ENCODE data around the gene ATG101.

The ATG101 gene

DNA sequence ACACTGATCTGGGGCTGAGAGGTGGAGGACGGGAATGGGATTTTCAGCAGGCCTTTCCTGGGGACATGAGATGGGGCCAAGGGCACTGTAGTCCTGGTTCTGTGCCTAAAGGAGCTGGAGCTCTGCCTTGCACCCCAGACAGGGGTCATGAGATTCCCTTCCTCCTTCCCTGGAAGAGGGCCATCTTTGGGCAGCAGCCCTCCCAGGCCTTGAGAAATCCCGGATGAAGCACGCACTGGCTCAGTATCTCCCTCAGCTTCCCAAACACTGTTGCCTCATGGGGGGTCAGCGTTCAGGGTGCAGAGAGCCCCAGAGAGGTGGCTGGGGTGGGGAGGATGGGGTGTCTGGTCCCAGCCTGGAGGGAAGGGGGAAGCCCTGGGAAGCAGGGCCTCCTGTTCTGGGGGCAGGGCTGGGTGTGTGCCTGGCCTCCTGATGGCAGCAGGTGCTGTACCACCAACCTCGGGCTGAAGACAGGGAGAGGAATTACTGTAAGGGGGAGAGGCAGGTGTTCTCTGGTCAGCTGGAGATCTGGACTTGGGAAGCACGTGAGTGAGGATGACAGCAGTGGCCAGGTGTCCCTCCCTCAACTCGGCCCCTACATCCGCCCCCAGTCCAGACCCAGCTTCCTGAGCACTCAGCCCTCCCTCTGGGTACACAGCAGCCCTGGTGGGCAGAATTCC is 26.9 kb upstream of the ATG101 start:
- DNase-seq: no peak

DNA sequence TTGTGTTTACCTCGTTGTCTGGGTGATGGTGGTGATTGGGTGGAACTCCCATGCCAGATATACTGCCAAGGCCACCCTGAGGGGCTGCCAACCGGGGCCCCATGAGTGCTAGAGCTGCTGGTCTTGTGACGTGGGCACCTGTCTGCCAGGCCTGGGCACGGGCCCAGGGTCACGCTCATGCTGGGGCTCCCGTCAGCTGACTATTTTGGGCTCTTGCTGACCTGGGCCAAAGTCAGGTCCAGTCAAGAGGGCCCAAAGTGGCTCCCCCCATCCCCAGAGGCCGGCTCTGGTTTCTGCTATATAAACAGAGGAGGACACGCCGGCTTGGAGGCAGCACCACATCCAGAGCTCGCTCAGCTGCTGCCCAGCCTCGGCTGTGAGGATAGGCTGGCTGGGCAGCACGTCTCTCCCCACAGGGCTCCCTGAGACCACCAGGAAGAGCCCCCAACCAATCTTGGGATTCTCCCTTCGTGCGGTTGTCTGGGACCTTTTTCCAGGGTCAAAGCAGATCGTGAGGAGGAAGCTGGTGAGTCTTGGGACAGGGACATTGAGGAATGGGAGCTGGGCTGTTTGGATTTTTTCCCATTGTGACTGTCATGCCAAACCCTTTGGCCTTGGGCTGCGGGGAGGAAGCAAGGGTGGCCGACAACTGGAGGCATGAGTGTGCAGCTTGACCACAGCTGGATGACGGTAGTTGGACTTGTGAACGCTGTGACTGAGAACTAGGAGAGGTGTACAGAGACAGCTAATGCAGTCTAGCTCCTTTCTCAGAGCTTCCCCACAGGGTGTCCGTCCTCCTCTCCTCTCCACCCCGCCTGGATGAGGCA is 26.2 kb upstream of the ATG101 start:
- DNase-seq: no peak

DNA sequence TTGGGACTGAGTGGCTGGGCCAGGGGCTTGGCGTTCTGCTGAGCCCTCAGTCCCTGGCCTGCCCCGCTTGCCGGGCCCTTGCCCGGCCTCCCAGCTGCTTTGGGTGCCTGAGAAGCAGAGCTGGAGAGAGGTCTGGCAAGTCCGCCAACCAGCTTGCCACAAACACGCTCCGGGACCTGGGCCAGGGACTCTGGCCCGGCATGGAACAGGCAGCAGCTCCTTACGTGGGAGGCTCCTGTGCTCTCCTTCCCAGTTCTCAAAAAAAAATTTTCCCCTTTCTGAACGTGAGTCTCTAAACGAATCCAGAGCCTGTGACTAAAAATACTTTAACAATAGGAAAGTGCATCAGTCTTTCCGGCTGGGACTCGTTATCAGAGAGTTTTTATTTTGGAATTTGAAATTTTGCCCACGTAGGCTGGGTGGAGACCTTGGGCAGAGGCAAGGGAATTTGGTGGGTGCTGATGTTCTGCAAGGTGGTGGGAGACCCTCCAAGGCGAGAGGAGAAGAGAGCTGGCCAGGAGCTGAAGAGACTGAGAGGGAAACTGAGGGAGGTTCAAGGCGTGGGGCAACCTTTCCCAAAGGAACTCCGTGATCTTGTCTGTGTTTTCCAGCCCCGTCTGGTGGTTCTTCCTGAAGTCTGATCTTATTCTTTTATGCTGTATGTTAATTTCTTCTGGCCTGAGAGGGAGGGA is 25.3 kb upstream of the ATG101 start:
- DNase-seq: no peak

DNA sequence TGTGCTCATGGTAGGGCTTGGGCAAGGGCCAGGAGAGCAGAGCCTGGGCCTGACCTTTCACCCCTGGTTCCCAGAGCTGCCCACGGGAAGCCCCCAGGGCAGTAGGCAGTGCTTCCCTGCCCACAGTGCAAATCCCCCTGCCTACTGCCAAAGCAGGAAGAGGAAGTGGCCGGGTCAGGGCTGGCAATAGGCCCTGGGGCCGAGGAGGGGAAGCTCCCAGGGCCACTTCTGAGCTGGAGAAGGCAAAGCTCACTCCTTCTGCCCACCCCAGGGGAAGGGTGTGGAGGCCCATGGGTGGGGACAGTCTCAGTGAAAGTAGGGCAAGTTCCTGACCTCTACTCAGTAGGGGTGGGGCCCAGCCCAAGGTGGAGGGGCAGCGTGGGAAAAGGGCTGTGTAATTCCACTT is 24.0 kb upstream of the ATG101 start:
- DNase-seq: peak; percentile 70

DNA sequence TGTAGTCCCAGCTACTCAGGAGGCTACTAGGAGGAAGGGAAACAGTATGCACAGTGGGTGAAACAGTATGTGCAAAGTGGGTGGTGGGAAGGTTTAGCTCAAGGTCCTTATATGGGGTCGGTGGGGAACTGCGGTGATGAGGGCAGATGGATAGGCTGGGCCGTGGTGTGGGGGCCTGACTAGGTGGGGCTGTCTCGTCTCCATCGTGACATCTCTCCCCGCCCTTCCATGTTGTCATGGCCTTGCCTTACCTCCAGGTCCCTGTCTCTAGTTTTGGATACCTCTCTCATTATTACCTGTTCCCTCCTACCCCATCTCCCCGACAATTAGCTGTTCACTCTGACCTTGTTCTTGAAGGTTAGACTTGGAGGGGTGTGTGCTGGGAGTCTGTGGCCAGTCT is 22.9 kb upstream of the ATG101 start:
- DNase-seq: no peak

DNA sequence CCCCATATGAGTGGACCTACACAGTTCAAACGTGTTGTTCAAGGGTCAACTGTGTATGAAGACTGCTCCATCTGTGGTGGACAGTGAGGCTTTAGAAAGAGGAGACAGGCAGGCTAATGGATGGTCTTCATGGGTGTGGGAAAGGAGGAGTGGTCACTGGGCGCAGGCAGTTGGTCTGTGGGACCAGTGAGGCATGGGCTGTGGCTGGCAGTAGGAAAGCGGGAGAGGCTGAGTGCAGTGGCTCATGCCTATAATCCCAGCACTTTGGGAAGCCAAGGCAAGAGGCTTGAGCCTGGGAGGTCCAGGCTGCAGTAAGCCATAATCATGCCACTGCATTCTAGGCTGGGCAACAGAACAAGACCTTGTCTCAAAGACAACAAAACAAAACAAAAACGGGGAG is 20.5 kb upstream of the ATG101 start:
- DNase-seq: no peak

DNA sequence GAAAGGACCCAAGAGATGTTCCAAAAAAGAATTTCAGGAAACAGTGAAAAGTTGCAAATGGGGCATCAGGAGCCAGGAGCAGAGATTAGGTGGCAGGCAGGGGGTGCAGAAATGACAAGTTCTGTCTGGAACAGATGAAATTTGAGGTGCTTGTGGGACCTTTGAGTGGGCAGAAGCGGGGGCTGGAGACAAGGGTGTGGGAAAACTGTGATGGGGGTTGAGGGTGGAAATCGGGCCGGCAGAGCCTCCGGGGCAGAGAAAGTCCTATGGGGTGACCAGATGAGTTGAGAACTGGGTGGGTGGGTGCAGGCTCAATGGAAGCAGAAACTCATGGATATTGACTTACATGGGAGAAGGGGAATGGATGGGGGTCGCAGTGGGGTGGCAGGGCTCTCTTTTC is 20.1 kb upstream of the ATG101 start:
- no peak for DNase-seq

DNA sequence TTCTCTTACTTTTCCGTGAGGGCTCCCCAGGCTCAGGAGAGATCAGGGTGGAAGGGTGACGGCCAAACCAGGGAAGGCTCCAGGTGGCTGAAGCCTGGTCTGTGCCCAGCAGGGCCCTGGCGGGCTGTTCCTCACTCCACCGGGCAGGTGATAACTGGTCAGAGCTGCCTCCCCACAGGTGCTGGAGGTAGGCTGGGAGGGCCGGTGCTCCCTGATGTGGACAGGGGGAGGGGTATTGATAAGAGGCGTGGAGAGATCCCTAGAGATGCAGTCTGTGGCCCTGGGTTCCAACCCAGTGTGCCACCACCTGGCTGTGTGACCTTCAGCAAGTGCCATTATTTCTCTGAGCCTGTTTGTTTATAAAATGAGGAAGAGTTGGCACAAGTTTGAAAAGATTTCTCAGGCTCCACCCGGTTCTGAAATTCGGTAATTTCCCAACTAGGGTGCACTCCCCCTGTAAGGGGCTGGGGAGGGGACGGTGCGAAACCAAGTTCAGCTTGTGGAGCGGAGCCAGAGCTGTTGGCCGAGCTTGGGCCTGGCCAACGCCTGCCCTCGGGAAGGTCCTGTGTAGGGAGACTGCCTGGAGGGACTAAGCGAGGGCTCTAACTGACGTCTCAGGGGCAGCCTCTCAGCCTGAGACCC is 19.5 kb upstream of the ATG101 start:
- peak; percentile 80 for DNase-seq

DNA sequence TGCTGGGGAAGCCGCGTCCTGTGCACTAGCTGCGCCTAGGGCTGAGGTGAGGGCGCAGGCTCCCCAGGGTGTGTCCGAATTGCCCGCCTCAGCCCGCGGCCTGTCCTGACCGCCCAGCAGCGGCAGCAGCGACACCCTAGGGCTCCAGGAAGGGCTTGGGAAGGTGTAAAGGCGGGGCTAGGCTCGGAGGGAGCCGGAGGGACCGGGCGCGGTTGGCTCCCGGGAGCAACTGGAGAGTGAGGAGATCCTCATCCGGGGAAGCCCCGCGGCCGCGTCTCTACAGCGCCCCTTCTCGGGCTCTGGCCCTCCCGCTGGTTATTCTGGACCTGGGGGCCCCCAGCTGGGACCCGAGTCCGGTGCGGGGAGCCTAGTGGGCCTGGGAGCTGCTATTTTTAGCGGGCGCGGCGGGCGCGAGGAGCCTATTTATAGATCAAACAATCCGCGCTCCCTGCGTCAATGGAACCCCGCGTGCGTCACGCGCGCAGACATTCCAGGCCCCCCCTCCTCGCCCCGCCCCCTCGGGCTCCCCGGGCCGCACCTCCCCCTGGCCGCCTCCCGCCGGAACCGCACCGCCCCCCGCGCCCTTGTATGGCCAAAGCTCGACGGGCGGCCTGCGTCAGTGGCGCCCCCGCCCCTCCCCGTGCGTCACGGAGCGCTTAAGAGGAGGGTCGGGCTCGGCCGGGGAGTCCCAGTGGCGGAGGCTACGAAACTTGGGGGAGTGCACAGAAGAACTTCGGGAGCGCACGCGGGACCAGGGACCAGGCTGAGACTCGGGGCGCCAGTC is 18.8 kb upstream of the ATG101 start, which contains the start of gene NR4A1:
Gene NR4A1, plus strand, starts transcription at position 685 of the 784 bp plus-strand sequence. CDS start 2,887 bp downstream, outside the sequence.
- peak; percentile 98 for DNase-seq

DNA sequence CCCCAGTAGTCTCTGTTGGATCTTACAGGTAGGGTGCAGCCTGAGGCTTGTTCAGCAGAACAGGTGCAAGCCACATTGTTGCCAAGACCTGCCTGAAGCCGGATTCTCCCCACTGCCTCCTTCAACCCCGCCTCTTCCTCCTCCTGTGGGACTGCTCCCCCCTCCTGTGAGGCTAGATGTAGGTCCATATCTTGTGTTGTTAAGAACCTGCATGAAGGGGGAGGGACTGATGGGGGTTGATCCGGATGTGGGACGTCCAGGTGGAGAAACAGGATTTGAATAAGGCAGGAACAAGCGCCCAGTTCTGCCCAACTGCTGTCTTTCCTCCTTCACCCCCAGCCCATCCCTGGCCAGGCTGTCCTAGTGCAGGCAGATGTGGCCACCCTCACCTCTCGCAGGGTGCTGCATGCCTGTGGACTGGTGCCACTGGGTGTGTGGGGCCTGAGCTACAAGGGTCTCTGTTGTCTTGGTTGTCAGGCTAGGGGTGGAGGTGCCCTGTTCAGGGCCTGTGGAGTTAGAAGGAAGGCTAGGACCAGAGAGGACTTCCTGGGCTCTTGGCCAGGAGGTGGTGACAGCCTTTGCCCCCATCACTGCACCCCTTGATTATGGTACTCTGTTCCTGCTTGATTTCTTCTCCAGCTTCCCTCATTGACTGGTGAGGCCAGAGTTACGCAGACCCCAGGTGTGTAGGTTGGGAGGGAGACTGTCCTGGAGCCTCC is 17.2 kb upstream of the ATG101 start:
- peak; percentile 41 for DNase-seq

DNA sequence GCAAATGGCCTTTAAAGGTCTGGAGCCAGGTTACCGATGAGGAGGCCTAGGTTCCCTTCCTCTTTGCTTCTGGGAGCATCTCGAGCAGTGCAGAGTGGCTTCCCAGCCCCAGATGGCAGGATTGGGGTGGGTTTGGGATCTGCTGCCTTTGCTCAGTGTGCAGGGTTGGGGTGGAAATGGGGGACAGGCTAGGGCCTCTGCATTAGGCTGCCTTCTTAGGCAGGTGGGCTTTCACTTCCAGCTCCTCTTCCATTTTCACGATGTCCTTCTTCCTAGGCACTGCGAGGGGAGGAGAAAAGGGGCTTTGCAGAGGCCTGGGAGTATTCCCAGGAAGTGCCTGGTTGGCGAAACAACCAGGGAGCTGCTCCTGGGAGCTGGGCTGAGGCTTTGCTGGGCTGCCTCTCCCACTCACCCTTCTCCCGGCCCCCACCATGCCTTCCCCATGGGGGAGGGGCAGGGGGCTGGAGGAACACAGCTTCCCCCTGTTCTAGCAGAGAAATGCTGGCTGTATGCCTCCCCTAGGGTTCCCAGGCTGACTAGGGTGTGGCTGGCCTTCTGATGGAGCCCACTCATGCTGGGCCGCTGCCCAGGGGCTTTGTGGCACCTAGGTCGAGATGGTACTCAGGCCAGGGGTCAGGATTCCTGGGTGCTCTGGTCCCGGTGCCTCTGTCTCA is 16.1 kb upstream of the ATG101 start:
- DNase-seq: no peak

DNA sequence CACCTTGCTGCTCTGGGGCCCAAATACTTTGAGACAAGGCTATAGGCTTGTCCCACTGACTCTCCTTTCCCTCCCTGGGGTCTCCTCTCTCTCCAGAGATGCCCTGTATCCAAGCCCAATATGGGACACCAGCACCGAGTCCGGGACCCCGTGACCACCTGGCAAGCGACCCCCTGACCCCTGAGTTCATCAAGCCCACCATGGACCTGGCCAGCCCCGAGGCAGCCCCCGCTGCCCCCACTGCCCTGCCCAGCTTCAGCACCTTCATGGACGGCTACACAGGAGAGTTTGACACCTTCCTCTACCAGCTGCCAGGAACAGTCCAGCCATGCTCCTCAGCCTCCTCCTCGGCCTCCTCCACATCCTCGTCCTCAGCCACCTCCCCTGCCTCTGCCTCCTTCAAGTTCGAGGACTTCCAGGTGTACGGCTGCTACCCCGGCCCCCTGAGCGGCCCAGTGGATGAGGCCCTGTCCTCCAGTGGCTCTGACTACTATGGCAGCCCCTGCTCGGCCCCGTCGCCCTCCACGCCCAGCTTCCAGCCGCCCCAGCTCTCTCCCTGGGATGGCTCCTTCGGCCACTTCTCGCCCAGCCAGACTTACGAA is 15.4 kb upstream of the ATG101 start:
- DNase-seq: no peak

DNA sequence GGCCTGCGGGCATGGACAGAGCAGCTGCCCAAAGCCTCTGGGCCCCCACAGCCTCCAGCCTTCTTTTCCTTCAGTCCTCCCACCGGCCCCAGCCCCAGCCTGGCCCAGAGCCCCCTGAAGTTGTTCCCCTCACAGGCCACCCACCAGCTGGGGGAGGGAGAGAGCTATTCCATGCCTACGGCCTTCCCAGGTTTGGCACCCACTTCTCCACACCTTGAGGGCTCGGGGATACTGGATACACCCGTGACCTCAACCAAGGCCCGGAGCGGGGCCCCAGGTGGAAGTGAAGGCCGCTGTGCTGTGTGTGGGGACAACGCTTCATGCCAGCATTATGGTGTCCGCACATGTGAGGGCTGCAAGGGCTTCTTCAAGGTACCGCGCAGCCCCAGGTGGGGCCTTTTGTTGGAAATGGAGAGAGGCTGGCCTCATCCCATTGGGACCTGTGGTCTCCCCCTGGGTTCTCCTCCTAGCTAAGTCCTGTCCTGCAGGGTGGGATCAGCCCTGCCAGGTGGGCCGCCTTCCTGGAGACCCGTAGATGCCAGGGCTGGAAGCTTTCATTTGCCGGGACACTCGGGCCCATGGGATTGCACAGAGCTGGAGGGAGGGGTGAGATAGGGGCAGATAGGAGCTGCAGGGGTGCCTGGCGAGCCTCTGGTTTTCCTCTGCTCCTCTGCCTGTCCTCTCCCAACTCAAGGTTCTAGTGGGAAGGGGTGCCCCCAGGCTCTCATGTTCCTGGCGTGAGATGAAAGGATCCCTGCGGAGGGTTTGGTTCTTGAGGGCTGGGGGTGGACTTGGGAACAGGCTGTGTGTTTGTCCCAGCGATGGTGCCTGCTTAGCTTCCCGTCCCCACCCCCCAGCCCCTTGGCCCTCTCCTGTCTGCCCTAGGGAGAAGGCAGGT is 14.7 kb upstream of the ATG101 start:
- DNase-seq: no peak

DNA sequence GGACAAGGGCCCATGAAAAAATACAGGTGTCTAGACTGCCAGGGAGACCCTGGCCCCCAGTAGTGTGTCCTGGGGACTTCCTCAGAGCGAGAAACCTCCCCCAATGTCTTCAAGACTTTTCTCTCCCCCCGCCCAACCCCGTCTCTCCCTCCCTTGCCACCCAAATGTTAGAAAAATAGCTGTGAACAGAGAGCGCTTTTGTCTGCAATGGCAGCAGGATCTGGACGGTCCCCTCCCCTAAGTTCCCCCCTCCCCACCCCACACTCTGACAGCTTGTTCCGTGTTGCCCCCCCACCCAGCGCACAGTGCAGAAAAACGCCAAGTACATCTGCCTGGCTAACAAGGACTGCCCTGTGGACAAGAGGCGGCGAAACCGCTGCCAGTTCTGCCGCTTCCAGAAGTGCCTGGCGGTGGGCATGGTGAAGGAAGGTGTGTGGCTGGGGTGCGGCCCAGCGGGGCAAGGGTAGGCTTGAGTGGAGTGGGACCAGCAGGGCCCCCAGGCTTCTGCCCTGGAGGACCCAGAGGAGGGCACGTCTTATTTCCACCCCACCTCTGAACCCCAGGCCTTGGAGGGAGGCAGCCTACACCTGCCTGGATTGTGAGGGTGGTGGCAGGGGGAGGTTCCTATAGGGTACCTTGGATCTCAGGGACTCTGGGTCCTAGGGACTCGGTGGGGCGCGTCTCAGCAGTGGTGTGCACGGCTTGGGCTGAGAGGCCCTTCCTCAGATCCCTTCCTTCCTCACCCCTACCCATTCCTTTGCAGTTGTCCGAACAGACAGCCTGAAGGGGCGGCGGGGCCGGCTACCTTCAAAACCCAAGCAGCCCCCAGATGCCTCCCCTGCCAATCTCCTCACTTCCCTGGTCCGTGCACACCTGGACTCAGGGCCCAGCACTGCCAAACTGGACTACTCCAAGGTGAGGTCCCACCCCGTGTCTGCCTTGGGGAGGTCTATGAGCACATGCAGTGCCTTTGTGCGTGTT is 13.8 kb upstream of the ATG101 start:
- DNase-seq: no peak

DNA sequence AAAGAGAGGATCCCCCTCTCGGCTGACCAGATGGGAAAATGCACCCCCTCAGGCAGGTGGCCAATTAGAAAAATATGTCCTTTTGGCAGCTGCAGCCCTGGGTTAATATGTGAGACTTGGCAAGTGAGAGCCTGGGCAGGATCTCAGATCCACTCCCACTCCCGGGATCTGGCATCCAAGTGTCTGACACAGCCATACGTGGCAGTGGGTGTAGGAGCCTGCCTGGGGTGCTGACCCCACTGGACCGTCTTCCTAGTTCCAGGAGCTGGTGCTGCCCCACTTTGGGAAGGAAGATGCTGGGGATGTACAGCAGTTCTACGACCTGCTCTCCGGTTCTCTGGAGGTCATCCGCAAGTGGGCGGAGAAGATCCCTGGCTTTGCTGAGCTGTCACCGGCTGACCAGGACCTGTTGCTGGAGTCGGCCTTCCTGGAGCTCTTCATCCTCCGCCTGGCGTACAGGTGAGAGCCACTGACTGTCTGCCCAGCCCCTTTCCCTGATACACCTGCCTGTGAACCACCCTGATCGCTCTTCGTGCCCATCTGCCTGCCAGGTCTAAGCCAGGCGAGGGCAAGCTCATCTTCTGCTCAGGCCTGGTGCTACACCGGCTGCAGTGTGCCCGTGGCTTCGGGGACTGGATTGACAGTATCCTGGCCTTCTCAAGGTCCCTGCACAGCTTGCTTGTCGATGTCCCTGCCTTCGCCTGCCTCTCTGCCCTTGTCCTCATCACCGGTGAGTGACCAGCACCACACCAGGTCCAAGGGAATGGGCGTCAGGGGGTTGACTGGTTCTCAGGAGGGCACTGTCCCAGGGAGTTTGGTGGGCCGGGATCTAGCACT is 12.8 kb upstream of the ATG101 start:
- no peak for DNase-seq

DNA sequence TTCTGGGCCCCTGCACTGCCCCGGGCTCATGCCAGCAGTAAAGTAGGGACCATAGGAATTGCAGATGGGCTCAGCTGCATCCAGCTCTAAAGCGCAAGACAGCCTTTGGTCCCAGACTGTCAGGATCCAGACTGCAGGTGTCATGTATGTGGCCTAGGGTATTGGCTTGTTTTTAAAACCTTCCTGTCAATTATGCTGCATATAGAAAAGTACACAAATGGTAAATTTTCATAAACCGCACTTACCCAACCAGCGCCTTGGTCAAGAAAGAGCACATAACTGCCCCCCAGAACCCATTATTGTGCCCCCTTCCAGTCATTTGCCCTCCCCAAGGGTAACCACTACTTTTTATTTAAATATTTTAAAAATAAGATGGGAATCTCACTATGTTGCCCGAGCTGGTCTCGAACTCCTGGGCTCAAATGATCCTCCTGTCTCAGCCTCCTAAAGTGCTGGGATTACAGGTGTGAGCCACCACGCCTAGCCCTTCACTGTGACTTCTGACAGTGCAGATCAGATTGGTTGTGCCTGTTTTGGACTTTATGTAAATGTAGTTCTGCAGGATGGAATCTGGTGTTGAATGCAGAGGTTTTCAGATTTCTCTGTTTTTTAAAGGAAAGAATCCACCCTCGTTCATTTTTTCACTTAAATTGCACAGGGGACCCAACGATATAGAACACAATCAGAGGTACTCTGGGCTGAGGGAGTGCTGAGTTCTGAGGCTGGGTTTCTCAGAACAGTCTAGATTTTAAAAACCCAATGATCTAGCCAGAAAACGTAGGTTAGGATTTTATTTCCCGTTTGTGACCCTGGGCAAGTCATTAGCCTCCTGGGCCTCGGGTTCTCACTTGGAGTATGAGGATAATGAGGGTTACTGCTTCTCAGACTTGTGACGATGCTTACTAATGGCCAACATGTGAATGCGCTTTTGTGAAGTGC is 11.9 kb upstream of the ATG101 start:
- no peak for DNase-seq
